ENCODE measurements around the gene PYCR2. TPM values are rescaled to one million over a fixed set of nuclear protein-coding genes. Genes with fewer than 3 reads are reported as not detected.
A peak's percentile ranks its signal among the peaks of the same experiment; 100 is the strongest.
"Not testable (repeated sequence)": the region's sequence is repeated elsewhere in the genome, so short reads cannot be mapped to it uniquely, and the experiment has no call there.

The PYCR2 gene
- total RNA-seq, 1 donor from 2014 or later, result 37.6 TPM

GRCh38 chr1:225942574-225942973 lies 18.5 kb upstream of the PYCR2 start:
- DNase-seq (ENCODE audit: low read depth), result no peak

- DNase-seq (ENCODE audit: low read depth), result no peak
Observed at GRCh38 chr1:225941942-225942222, 17.8 kb upstream of the PYCR2 start.

- no peak for DNase-seq (ENCODE audit: low read depth)
Observed at GRCh38 chr1:225941187-225941941, 17.3 kb upstream of the PYCR2 start, which contains the start of gene LEFTY2. Gene LEFTY2 (minus strand): TSS chr1:225941220. CDS start chr1:225941140, 80 bp downstream.

- DNase-seq (ENCODE audit: low read depth), result no peak
Observed at GRCh38 chr1:225940385-225941151, 16.5 kb upstream of the PYCR2 start.

- DNase-seq (ENCODE audit: low read depth), result not testable (repeated sequence)
Observed at GRCh38 chr1:225939939-225940310, 15.9 kb upstream of the PYCR2 start.

GRCh38 chr1:225939097-225939938 lies 15.3 kb upstream of the PYCR2 start:
- DNase-seq (ENCODE audit: low read depth), result not testable (repeated sequence)

GRCh38 chr1:225937048-225937968 lies 13.3 kb upstream of the PYCR2 start:
- DNase-seq (ENCODE audit: low read depth), result no peak

- DNase-seq (ENCODE audit: low read depth), result no peak
Observed at GRCh38 chr1:225936523-225936922, 12.5 kb upstream of the PYCR2 start.

- DNase-seq (ENCODE audit: low read depth), result not testable (repeated sequence)
Observed at GRCh38 chr1:225936086-225936485, 12.0 kb upstream of the PYCR2 start.

- DNase-seq (ENCODE audit: low read depth), result no peak
Observed at GRCh38 chr1:225934711-225935110, 10.7 kb upstream of the PYCR2 start.

- peak; percentile 33 for DNase-seq (ENCODE audit: low read depth)
Observed at GRCh38 chr1:225933072-225933471, 9.0 kb upstream of the PYCR2 start.

- no peak for DNase-seq (ENCODE audit: low read depth)
Observed at GRCh38 chr1:225931270-225932136, 7.5 kb upstream of the PYCR2 start.

- no peak for DNase-seq (ENCODE audit: low read depth)
Observed at GRCh38 chr1:225930566-225930965, 6.5 kb upstream of the PYCR2 start.

- DNase-seq (ENCODE audit: low read depth), result not testable (repeated sequence)
Observed at GRCh38 chr1:225929462-225929861, 5.4 kb upstream of the PYCR2 start.

- DNase-seq (ENCODE audit: low read depth), result no peak
Observed at GRCh38 chr1:225928186-225929175, 4.4 kb upstream of the PYCR2 start.

- no peak for DNase-seq (ENCODE audit: low read depth)
Observed at GRCh38 chr1:225926551-225927113, 2.6 kb upstream of the PYCR2 start.

GRCh38 chr1:225923381-225923691 lies 714 bp downstream of the PYCR2 start:
- DNase-seq (ENCODE audit: low read depth), result no peak

- peak; percentile 54 for DNase-seq (ENCODE audit: low read depth)
Observed at GRCh38 chr1:225921734-225922709, 2.0 kb downstream of the PYCR2 start.

Data from renal cortical epithelial cell (primary cell).